Lower lobe of right lung (tissue), 2 donors: ENCODE data around the gene KRT78. TPM values are rescaled to one million over a fixed set of nuclear protein-coding genes. Genes with fewer than 3 reads are reported as not detected.

Experiments used
- ATAC-seq, 2 donors: fragments of 200-7000 bp; cut with Tn5 transposase; one replicate each; pipeline ENCODE4 v1.9.1; 2020 to 2022; ENCODE audit warnings: mild to moderate bottlenecking in 2 of 2, moderate library complexity in 2 of 2
- DNase-seq: peaks from one replicate; pipeline ENCODE4 v3.0.0-alpha.2; 2020
- H3K27ac ChIP-seq: fragments of 200-600 bp; one replicate; pipeline ENCODE4 v1.8.0; 2022
- H3K27me3 ChIP-seq: fragments of 200-600 bp; one replicate; pipeline ENCODE4 v1.8.0; 2022; ENCODE audit warnings: low read depth
- H3K36me3 ChIP-seq: fragments of 200-600 bp; one replicate; pipeline ENCODE4 v1.8.0; 2022; ENCODE audit warnings: mild to moderate bottlenecking
- H3K4me1 ChIP-seq: fragments of 200-600 bp; one replicate; pipeline ENCODE4 v1.8.0; 2022
- H3K4me3 ChIP-seq: fragments of 200-600 bp; one replicate; pipeline ENCODE4 v1.8.0; 2022; ENCODE audit warnings: mild to moderate bottlenecking
- H3K9me3 ChIP-seq: fragments of 200-600 bp; one replicate; pipeline ENCODE4 v1.8.0; 2022
- intact Hi-C: fragments of 100-400 bp; cut with DNase I; formaldehyde crosslinking; loops from one replicate; pipeline ENCODE4 v1.11.0; 2022
- total RNA-seq: library from RNA; stranded (reverse); fragmentation: NEBNext Ultra II Directional; extraction: Animal tissue kit (Norgen Biotek cat#: 25700); gene quantifications from one replicate; pipeline ENCODE4 v1.2.1, GENCODE V29; 2021
- TF ChIP-seq, protein P1 (sequence below): fragments of 200-600 bp; IDR thresholded peaks from one replicate; pipeline ENCODE4 v1.8.0; 2022; ENCODE audit warnings: antibody characterized with exemption, mild to moderate bottlenecking
- donor health status: DM: no; HTN: yes; CAD: no; lungs with severe emphysema.

KRT78 gene
- total RNA-seq, 1 donor from 2014 or later = not detected

DNA sequence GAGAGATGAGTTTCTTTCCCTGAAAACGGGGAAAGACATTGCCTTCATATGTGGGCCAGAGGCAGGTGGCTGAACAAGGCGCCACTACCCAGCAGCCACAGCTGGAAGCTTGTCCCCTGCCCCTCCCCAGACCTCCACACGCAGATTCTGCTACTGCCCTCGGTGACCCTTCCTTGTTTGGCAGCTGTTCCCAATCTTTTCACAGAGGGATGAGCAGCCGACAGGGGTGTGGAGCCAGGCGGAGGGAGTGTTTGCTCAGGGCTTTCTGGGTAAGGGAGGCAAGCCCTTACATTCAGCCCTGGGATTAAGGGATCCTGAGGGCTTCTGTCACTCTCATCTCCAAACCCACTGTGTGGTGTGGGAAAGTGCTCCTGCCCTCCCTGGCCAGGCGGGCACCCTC lies 30.4 kb downstream of the KRT78 start:
- H3K27ac ChIP-seq = no peak overlapping the region
- H3K36me3 ChIP-seq = no peaks in the 10 kb centered on the region
- ATAC-seq (no peak), DNase-seq (no peak)
- peaks cover 15% of the 10 kb centered on the region for H3K4me1 ChIP-seq
- TF ChIP-seq, protein P1, sequence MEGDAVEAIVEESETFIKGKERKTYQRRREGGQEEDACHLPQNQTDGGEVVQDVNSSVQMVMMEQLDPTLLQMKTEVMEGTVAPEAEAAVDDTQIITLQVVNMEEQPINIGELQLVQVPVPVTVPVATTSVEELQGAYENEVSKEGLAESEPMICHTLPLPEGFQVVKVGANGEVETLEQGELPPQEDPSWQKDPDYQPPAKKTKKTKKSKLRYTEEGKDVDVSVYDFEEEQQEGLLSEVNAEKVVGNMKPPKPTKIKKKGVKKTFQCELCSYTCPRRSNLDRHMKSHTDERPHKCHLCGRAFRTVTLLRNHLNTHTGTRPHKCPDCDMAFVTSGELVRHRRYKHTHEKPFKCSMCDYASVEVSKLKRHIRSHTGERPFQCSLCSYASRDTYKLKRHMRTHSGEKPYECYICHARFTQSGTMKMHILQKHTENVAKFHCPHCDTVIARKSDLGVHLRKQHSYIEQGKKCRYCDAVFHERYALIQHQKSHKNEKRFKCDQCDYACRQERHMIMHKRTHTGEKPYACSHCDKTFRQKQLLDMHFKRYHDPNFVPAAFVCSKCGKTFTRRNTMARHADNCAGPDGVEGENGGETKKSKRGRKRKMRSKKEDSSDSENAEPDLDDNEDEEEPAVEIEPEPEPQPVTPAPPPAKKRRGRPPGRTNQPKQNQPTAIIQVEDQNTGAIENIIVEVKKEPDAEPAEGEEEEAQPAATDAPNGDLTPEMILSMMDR = no peak
- intact Hi-C loops = no loop called here
- H3K4me3 ChIP-seq = no peak overlapping the region
- no peaks in the 10 kb centered on the region for H3K9me3 ChIP-seq
- peaks cover 54% of the 10 kb centered on the region for H3K27me3 ChIP-seq

DNA sequence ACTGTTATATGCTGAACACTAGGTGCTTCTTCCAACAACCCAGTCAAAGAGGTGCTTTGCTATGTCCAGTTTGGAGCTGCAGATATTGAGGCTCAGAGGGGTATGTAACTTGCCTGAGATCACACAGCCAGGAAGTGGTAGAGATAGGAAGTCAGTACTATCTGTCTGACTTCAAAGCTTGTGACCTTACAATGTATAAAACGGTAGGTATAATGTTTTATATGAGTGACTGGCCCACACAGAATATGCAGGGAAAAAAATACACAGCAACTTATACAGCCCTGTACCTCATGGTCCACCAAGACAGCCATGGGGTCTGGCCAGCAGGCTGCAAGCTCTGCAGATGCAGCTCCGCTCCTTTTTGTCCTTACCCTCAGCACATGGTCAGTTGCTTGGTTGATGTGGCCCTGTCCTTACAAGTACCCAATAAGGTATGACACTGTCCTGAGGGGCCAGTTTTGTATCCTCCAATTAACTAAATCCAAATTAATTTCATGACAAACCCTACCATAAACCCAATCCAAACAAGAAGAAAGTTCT lies 31.0 kb downstream of the KRT78 start:
- intact Hi-C loops = no loop called here
- H3K9me3 ChIP-seq = no peaks in the 10 kb centered on the region
- H3K36me3 ChIP-seq = no peaks in the 10 kb centered on the region
- no peak overlapping the region for H3K27ac ChIP-seq
- DNase-seq (no peak), ATAC-seq (no peak)
- H3K4me3 ChIP-seq = no peak overlapping the region
- TF ChIP-seq, protein P1 = no peak
- H3K27me3 ChIP-seq = peaks cover 54% of the 10 kb centered on the region
- H3K4me1 ChIP-seq = peaks cover 15% of the 10 kb centered on the region

DNA sequence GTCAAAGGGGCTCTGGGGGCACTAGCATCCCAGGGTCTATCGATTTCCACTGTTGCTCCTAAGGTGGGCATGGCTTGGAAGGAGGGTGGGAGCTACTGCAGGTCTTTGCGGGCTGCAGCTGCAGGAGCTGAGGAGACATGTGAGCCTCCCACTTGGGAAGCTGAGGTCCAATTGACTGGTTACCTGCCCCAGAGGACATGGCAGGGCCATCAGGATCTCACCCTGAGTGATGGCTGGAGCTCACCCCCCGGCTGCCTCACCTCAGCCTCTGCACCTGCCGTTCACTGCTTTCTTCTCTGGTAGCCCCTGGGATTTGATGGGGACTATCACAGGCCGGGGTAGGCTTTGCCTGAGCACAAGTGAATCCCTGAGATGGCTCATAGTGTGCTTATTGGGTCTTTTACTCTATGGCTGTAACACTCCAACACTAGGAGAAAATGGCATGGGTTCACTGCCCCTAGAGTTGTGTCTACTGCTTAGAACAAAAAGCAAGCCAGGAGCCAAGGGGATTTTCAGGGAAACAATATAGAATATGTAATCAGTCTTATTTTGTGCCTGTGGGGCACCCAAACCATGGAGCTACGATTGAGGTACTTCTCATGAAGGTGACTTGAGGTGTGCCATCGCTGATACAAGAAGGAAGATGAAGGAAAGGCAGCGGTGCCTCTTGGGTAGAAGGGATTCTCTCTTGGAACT lies 31.6 kb downstream of the KRT78 start:
- Histone ChIP-seq H3K27ac (no peak overlapping the region), H3K4me3 (no peak overlapping the region), H3K36me3 (no peaks in the 10 kb centered on the region), H3K4me1 (peaks cover 12% of the 10 kb centered on the region), H3K9me3 (no peaks in the 10 kb centered on the region), H3K27me3 (peaks cover 52% of the 10 kb centered on the region)
- TF ChIP-seq, protein P1 = no peak
- ATAC-seq = no peak
- intact Hi-C loops = no loop called here
- DNase-seq = no peak

DNA sequence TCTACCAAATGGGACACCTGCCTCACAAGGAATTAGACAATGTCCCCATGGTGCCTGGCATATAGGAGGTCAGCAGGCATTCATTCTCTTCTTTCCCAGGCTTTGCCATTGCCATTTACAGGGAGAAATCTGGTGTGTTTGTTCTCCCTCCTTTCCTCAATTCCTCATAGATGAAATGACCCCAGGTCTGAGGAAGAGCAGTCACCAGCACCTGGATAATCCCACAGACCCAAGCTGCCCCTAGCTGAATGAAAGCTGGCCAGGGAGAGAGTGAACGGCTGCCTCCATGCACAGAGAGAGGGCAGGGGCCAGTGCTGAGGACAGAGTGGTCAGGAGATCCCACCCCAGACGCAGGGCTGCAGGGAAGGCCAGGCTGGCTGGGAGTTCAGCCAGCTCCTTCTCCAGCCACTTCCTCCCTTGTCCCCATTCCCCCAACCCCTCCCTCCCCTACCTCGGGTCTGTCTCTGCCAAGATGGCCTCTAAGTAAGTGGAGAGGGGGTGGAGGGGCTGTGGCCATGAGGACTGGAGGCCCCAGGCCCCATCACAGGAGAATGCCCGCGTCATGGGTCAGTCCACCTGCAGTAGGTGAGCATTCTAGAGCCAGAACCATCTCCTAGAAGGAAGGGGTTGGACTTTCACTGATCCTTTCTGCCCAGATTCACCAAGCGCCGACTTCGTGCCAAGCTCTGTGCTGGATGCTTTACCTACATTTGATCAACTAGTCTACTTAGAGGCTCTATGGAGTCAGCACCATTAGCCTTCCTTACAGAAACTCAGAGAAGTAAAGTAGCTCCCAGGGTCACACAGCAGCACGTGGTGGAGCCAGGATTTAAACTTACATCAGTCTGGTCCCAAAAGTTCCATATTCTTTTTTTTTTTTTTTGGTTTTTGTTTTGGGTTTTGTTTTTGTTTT lies 32.9 kb downstream of the KRT78 start:
- Histone ChIP-seq H3K4me3 (no peak overlapping the region), H3K9me3 (no peaks in the 10 kb centered on the region), H3K27me3 (peaks cover 46% of the 10 kb centered on the region), H3K4me1 (peaks cover 8% of the 10 kb centered on the region), H3K36me3 (no peaks in the 10 kb centered on the region), H3K27ac (no peak overlapping the region)
- intact Hi-C loops = no loop called here
- ATAC-seq (no peak), DNase-seq (no peak)
- TF ChIP-seq, protein P1 = no peak

DNA sequence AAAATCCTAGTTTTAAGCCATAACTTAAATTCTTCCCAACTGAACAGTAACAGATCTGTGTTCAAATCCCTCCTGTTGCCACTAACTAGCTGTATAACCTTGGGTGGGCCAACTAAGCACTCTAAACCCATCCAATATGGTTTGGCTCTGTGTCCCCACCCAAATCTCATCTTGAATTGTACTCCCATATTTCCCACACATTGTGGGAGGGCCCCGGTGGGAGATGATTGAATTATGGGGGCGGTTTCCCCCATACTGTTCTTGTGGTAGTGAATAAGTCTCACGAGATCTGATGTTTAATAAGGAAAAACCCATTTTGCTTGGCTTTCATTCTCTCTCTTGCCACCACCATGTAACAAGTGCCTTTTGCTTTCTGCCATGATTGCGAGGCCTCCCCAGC lies 33.6 kb downstream of the KRT78 start:
- Histone ChIP-seq H3K27ac (no peak overlapping the region), H3K9me3 (no peaks in the 10 kb centered on the region), H3K27me3 (peaks cover 39% of the 10 kb centered on the region), H3K4me3 (no peak overlapping the region), H3K4me1 (peaks cover 8% of the 10 kb centered on the region), H3K36me3 (no peaks in the 10 kb centered on the region)
- no peak for DNase-seq
- intact Hi-C loops = no loop called here
- ATAC-seq = no peak
- TF ChIP-seq, protein P1 = no peak
